ENCODE measurements around the gene MTHFD1L.

DNA sequence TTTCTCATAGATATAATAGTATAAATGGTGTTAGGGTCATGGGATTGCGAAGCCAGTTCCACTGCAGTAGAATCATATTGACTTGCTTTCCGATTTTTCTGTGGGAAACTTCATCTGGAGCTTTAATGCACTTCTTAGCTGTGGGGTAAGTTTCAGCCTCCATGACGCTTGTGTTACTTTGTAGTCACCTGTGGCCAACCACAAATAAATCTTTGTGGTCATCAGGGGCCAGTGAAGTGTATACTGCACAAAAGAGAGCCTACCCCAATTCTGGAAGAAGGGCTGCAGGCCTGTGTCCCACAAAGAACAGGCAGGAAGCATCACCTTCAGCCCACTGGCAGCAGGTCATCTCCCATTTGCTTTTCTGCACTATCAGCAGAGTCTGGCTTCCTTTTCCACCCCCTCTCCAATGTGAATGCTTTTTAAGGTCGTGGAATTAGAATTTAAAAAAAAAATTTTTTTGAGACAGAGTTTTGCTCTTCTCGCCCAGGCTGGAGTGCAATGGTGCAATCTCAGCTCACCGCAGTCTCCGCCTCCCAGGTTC is 32.0 kb downstream of the MTHFD1L start:
- peak; percentile 54; the same call in 1 of the 2 replicates for TF ChIP-seq POLR2AphosphoS5 (IDR thresholded peaks at IDR 0.05; ENCODE audit: low read depth, low read length)
- TF ChIP-seq POLR2A (IDR thresholded peaks at IDR 0.05; ENCODE audit: low read depth, low read length) = no peak
- no peak for TF ChIP-seq TAF1 (IDR thresholded peaks at IDR 0.05; ENCODE audit: low read depth, low read length)
- peak; percentile 47 for TF ChIP-seq PAX5 (IDR thresholded peaks at IDR 0.05; ENCODE audit: insufficient read depth, low read length, severe bottlenecking)

Data from GM12891 (cell line).